ENCODE measurements around the gene ARL17B.
"Not testable (repeated sequence)": the region's sequence is repeated elsewhere in the genome, so short reads cannot be mapped to it uniquely, and the experiment has no call there.

- TF ChIP-seq CTCF (IDR thresholded peaks at IDR 0.05 in 2 of 3, conservative IDR thresholded peaks at IDR 0.05 in 1 of 3; ENCODE audit: borderline replicate concordance in 1 of 3, insufficient read depth in 1 of 3, low read depth in 2 of 3, low read length in 2 of 3); JUND (IDR thresholded peaks at IDR 0.05): not testable (repeated sequence)
Measured at GRCh38 chr17:46399993-46400392, 38.4 kb upstream of the ARL17B start.
